MM.1S (cell line): ENCODE measurements around the gene CALU.

Experiments used
- EZH2 ChIP-seq: fragments of 300-600 bp; sonication (generic); optimal IDR thresholded peaks from 2 replicates; pipeline ENCODE3; 2017; ENCODE audit warnings: low read depth, mild to moderate bottlenecking, antibody characterized with exemption, low read length, mixed read lengths
- TF ChIP-seq, protein P1 (sequence below): fragments of 300-600 bp; sonication (generic); IDR thresholded peaks from 2 replicates; pipeline ENCODE4 v1.5.1; 2016; ENCODE audit warnings: antibody characterized with exemption, low read length, mixed read lengths

DNA sequence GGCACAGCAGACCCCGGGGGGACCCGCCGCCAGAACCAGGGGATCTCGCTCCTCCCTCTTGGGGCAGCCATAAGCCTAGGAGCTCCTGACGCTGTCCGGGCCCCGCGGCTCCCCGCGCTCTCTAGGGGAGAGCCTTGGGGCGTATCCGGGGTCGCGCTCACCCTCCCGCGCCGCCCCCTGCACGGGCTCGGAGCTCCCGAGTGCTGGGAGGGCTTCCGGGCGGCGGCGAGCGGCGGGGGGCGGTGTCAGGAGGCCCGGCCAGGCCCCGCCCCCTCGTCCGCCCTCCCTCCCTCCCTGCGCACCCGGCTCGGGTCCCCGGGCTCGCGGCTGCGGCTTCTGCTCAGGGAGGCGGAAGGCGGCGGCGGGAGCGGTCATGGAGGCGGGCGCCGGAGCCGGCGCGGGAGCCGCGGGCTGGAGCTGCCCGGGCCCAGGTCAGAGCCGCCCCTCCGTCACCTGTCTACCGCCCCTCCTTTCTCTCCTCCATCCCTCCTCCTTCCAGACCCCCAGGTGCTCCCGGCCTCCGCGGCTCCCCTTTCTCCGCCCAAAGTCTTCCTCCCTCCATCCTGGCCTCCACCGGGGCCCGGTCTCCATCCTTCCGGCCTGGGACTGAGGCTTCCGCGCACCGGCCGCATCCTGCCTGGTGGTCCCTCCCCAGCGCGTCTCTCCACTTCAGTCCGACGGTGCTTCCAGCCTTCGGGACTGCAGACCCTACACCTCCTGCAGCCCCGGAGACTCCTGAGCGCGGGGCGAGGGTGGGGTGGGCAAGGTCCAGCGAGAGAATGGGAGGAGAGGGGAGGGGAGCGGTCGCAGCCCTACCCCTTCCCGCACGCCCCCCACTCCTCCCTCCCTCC lies 52.2 kb downstream of the CALU start, which contains the start of gene CCDC136:
- TF ChIP-seq, protein P1, sequence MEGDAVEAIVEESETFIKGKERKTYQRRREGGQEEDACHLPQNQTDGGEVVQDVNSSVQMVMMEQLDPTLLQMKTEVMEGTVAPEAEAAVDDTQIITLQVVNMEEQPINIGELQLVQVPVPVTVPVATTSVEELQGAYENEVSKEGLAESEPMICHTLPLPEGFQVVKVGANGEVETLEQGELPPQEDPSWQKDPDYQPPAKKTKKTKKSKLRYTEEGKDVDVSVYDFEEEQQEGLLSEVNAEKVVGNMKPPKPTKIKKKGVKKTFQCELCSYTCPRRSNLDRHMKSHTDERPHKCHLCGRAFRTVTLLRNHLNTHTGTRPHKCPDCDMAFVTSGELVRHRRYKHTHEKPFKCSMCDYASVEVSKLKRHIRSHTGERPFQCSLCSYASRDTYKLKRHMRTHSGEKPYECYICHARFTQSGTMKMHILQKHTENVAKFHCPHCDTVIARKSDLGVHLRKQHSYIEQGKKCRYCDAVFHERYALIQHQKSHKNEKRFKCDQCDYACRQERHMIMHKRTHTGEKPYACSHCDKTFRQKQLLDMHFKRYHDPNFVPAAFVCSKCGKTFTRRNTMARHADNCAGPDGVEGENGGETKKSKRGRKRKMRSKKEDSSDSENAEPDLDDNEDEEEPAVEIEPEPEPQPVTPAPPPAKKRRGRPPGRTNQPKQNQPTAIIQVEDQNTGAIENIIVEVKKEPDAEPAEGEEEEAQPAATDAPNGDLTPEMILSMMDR: no peak
- no peak for TF ChIP-seq EZH2
